SU-DHL-6 (cell line): ENCODE data around the gene NUMA1.
A peak's percentile ranks its signal among the peaks of the same experiment; 100 is the strongest.

Experiments
- H2AFZ ChIP-seq: fragments of 200-600 bp; sonication (generic); 2 replicates; pipeline ENCODE4 v1.6.1; 2014; ENCODE audit warnings: low read depth, mild to moderate bottlenecking, moderate library complexity, mixed read lengths, antibody characterized with exemption, low read length; ENCODE audit not compliant: severe bottlenecking
- H3F3A ChIP-seq: fragments of 200-600 bp; shearing (Covaris generic); 2 replicates; pipeline ENCODE4 v1.6.0; 2016; ENCODE audit warnings: antibody characterized with exemption, mild to moderate bottlenecking; ENCODE audit not compliant: insufficient read depth
- H3K27ac ChIP-seq: fragments of 200-600 bp; sonication (generic); 2 replicates; pipeline ENCODE4 v1.5.1; 2016; ENCODE audit warnings: low read depth, mild to moderate bottlenecking, low read length, moderate library complexity, mixed read lengths
- H3K27me3 ChIP-seq: fragments of 200-600 bp; sonication (generic), shearing (Covaris generic); 2 replicates; pipeline ENCODE4 v1.6.0; 2014; ENCODE audit warnings: mild to moderate bottlenecking, low read length
- H3K36me3 ChIP-seq: fragments of 200-600 bp; sonication (generic); 2 replicates; pipeline ENCODE4 v1.6.1; 2014; ENCODE audit warnings: mild to moderate bottlenecking, low read length, mixed read lengths
- H3K4me2 ChIP-seq: fragments of 300-600, 200-600 bp; shearing (Covaris generic), sonication (generic); 2 replicates; pipeline ENCODE4 v1.6.0; 2014; ENCODE audit warnings: low read length, low read depth, mild to moderate bottlenecking; ENCODE audit not compliant: poor library complexity, severe bottlenecking
- H3K4me3 ChIP-seq: fragments of 200-600 bp; sonication (generic); 2 replicates; pipeline ENCODE4 v1.5.1; 2014; ENCODE audit warnings: antibody characterized with exemption, low read length, mild to moderate bottlenecking, mixed read lengths; ENCODE audit not compliant: insufficient read depth, poor library complexity, severe bottlenecking
- H3K79me2 ChIP-seq: fragments of 200-600 bp; sonication (generic); 2 replicates; pipeline ENCODE4 v1.6.1; 2014; ENCODE audit warnings: mild to moderate bottlenecking, low read length, moderate library complexity; ENCODE audit not compliant: insufficient read depth
- H3K9ac ChIP-seq: fragments of 200-600 bp; sonication (generic); 2 replicates; pipeline ENCODE4 v1.7.0; 2014; ENCODE audit warnings: mild to moderate bottlenecking, low read length
- H3K9me2 ChIP-seq: fragments of 200-600 bp; sonication (generic); replicated peaks from 2 replicates; pipeline ENCODE4 v1.6.1; 2014; ENCODE audit warnings: low read length; ENCODE audit not compliant: insufficient read depth
- H3K9me3 ChIP-seq: fragments of 200-600 bp; sonication (generic); 2 replicates; pipeline ENCODE4 v1.6.1; 2014; ENCODE audit warnings: low read length, mixed read lengths; ENCODE audit not compliant: insufficient read depth
- H4K20me1 ChIP-seq: fragments of 200-600 bp; sonication (generic); 2 replicates; pipeline ENCODE4 v1.6.1; 2014; ENCODE audit warnings: low read depth, mild to moderate bottlenecking, antibody characterized with exemption, low read length, moderate library complexity, mixed read lengths
- CTCF ChIP-seq: fragments of 200-600 bp; sonication (generic); IDR thresholded peaks from one replicate; pipeline ENCODE4 v1.5.1; 2017; ENCODE audit warnings: antibody characterized with exemption, mild to moderate bottlenecking, low read length, moderate library complexity; ENCODE audit not compliant: insufficient read depth, poor library complexity, severe bottlenecking
- EZH2phosphoT487 ChIP-seq: fragments of 200-600 bp; sonication (generic), shearing (Covaris generic); conservative IDR thresholded peaks from 2 replicates; pipeline ENCODE4 v1.6.1; 2018; ENCODE audit warnings: mild to moderate bottlenecking, antibody characterized with exemption, low read length, moderate library complexity, mixed read lengths

Gene NUMA1

DNA sequence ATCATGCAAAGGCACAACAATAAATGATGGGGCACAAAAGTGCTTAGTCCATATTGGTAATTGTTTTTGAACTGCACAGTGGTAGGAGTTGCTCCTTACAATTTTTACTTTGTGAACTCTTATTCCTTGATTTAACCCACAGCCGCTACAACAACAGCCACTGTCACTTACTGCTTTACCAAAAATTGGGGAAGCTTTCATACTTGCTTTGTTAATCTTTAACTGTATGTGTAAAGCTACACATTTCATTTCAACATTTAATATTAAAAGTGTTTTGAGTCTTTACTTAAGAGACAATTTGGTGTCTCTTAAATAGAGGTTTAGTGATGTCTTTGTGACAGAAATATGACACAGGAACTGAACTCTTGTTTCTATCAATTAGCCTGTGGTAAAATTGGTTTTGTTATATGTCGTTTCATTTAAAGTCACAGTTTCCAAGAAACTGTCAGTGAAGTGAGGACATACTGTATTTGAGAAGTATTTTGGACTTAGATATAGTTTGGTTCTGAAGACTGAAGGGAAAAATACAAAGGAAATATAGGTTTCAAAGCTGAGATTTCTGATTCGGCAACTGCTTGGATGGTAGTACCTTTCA is 88.1 kb downstream of the NUMA1 start:
- Histone ChIP-seq H3F3A (peaks cover 16% of the 10 kb centered on the region), H3K27me3 (no peaks in the 10 kb centered on the region), H4K20me1 (no peaks in the 10 kb centered on the region), H3K9ac (no peak overlapping the region), H3K9me2 (no peaks in the 10 kb centered on the region), H3K9me3 (no peaks in the 10 kb centered on the region), H2AFZ (no peak overlapping the region), H3K4me3 (no peak overlapping the region), H3K79me2 (no peaks in the 10 kb centered on the region), H3K27ac (peak overlapping the region; percentile 53), H3K36me3 (no peaks in the 10 kb centered on the region), H3K4me2 (peak overlapping the region; percentile 19)
- TF ChIP-seq EZH2phosphoT487, result no peak
- no peak for TF ChIP-seq CTCF

DNA sequence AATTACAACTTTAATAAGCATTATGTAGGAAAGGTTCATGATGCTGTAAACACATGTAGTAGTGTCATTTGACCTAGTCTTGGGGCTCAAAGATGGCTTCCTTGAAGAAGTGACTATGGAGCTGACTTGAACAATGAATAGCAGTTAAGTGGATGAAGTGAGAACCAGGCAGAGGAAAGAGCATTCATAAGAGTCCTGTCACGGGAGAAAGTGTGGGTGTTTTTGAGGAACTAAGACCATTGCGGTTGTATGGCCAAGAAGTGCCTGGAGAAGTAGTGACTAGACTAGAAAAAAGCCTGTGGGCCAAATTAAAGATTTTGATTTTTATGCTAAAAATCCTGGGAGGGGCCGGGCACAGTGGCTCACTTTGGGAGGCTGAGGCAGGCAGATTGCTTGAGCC is 88.8 kb downstream of the NUMA1 start:
- H3K9me2 ChIP-seq, result no peaks in the 10 kb centered on the region
- TF ChIP-seq CTCF (no peak), EZH2phosphoT487 (no peak)
- no peak overlapping the region for H3K4me3 ChIP-seq
- no peak overlapping the region for H3K9ac ChIP-seq
- H3K4me2 ChIP-seq, result peak overlapping the region; percentile 19
- peak overlapping the region; percentile 53 for H3K27ac ChIP-seq
- no peak overlapping the region for H2AFZ ChIP-seq
- H3F3A ChIP-seq, result peaks cover 16% of the 10 kb centered on the region
- H3K36me3 ChIP-seq, result no peaks in the 10 kb centered on the region
- no peaks in the 10 kb centered on the region for H4K20me1 ChIP-seq
- H3K27me3 ChIP-seq, result no peaks in the 10 kb centered on the region
- no peaks in the 10 kb centered on the region for H3K9me3 ChIP-seq
- no peaks in the 10 kb centered on the region for H3K79me2 ChIP-seq

DNA sequence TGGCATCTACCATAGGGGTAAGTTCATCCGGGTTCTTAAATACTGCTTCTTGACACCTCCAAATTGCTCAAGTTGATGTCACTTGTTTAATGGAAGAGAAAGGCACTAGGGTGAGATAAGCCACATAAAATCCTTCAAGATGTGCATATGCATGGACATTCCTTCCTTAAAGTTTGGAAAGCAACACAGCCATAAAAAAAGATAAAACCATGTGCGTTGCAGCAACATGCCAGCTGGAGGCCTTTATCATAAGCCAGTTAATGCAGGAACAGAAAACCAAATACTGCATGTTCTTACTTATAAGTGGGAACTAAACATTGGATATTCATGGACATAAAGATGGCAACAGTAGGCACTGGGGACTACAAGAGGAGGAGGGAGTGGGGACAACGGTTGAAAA is 89.6 kb downstream of the NUMA1 start:
- H4K20me1 ChIP-seq, result no peaks in the 10 kb centered on the region
- no peaks in the 10 kb centered on the region for H3K9me2 ChIP-seq
- no peaks in the 10 kb centered on the region for H3K27me3 ChIP-seq
- H3K36me3 ChIP-seq, result no peaks in the 10 kb centered on the region
- H3K79me2 ChIP-seq, result no peaks in the 10 kb centered on the region
- H3K9ac ChIP-seq, result no peak overlapping the region
- H3K9me3 ChIP-seq, result no peaks in the 10 kb centered on the region
- no peak overlapping the region for H2AFZ ChIP-seq
- H3F3A ChIP-seq, result peaks cover 16% of the 10 kb centered on the region
- H3K27ac ChIP-seq, result no peak overlapping the region
- no peak overlapping the region for H3K4me2 ChIP-seq
- TF ChIP-seq CTCF (no peak), EZH2phosphoT487 (no peak)
- no peak overlapping the region for H3K4me3 ChIP-seq
